OCI-LY7 (cell line): ENCODE results near the gene STMP1. TPM values are rescaled to one million over a fixed set of nuclear protein-coding genes. Genes with fewer than 3 reads are reported as not detected.

Source experiments
- BruUV-seq: library from RNA; stranded (reverse); fragments of 400-500 nt; replicated peaks from 2 replicates; lab custom pipeline; 2021; lab: Mats Ljungman, UMichigan
- CTCF ChIA-PET: fragments of 300-600 bp; sonication (Branson Sonifier 250); formaldehyde crosslinking; loops from one replicate; lab custom pipeline; 2022; ENCODE audit warnings: antibody characterized with exemption; ENCODE audit not compliant: unreplicated experiment; lab: Charles Lee
- POLR2A ChIA-PET: fragments of 300-600 bp; sonication (Branson Sonifier 250); formaldehyde crosslinking; loops from one replicate; lab custom pipeline; 2022; ENCODE audit warnings: antibody characterized with exemption; lab: Charles Lee
- DNase-seq: peaks from one replicate; pipeline ENCODE4 v3.0.0-alpha.2; 2015; ENCODE audit warnings: low spot score
- H2AFZ ChIP-seq: fragments of 200-600 bp; sonication (generic), shearing (Covaris generic); 2 replicates; pipeline ENCODE4 v1.6.1; 2014; ENCODE audit warnings: mild to moderate bottlenecking, antibody characterized with exemption, low read length, moderate library complexity
- H3K27ac ChIP-seq: fragments of 200-600 bp; sonication (generic); 2 replicates; pipeline ENCODE4 v1.5.1; 2014; ENCODE audit warnings: mixed run types, low read depth, mild to moderate bottlenecking, moderate library complexity, low read length, inconsistent platforms; ENCODE audit not compliant: poor library complexity, severe bottlenecking
- H3K36me3 ChIP-seq: fragments of 200-600 bp; sonication (generic); 2 replicates; pipeline ENCODE4 v1.6.1; 2014; ENCODE audit warnings: mild to moderate bottlenecking, antibody characterized with exemption, low read length, moderate library complexity, mixed read lengths; ENCODE audit not compliant: insufficient read depth
- H3K4me1 ChIP-seq: fragments of 200-600 bp; sonication (generic); 2 replicates; pipeline ENCODE4 v1.5.1; 2014; ENCODE audit warnings: mild to moderate bottlenecking, low read length; ENCODE audit not compliant: insufficient read depth, poor library complexity, severe bottlenecking
- H3K4me2 ChIP-seq: fragments of 200-600 bp; sonication (generic); 2 replicates; pipeline ENCODE4 v1.6.1; 2014; ENCODE audit warnings: mild to moderate bottlenecking, low read length
- H3K4me3 ChIP-seq: fragments of 200-600 bp; sonication (generic); 2 replicates; pipeline ENCODE4 v1.5.1; 2014; ENCODE audit warnings: mild to moderate bottlenecking, low read depth, low read length; ENCODE audit not compliant: poor library complexity, severe bottlenecking
- H3K79me2 ChIP-seq: fragments of 200-600 bp; sonication (generic); 2 replicates; pipeline ENCODE4 v1.6.1; 2016; ENCODE audit warnings: low read depth, mild to moderate bottlenecking, low read length, moderate library complexity, mixed read lengths; ENCODE audit not compliant: insufficient read depth
- H3K9me2 ChIP-seq: fragments of 200-600 bp; sonication (generic); 2 replicates; pipeline ENCODE4 v1.6.1; 2016; ENCODE audit warnings: mild to moderate bottlenecking, low read length, mixed read lengths; ENCODE audit not compliant: insufficient read depth
- H3K9me3 ChIP-seq: fragments of 200-600 bp; sonication (generic); 2 replicates; pipeline ENCODE4 v1.6.1; 2014; ENCODE audit warnings: mild to moderate bottlenecking, mixed run types, low read length, mixed read lengths
- H4K20me1 ChIP-seq: fragments of 200-600 bp; sonication (generic); 2 replicates; pipeline ENCODE4 v1.6.1; 2014; ENCODE audit warnings: mild to moderate bottlenecking, antibody characterized with exemption, low read length, moderate library complexity, mixed read lengths; ENCODE audit not compliant: insufficient read depth
- CTCF ChIP-seq: fragments of 200-600 bp; sonication (generic); conservative IDR thresholded peaks from 2 replicates; pipeline ENCODE4 v1.5.1; 2014; ENCODE audit warnings: mild to moderate bottlenecking, antibody characterized with exemption, low read length, moderate library complexity, mixed read lengths
- EZH2phosphoT487 ChIP-seq: fragments of 200-600 bp; sonication (generic); IDR thresholded peaks from 2 replicates; pipeline ENCODE4 v1.6.1; 2018; ENCODE audit warnings: low read depth, borderline replicate concordance, mild to moderate bottlenecking, mixed run types, antibody characterized with exemption, low read length, moderate library complexity, mixed read lengths
- intact Hi-C: fragments of 100-400 bp; cut with micrococcal nuclease; formaldehyde crosslinking; loops from one replicate; pipeline ENCODE4 v1.10.0; 2022; ENCODE audit not compliant: unreplicated experiment
- small RNA-seq: library from RNA; depleted of rRNA; stranded (forward); fragments of <200 nt; gene quantifications from one replicate; pipeline ENCODE3, GENCODE V24; 2014
- total RNA-seq, 2 experiments: library from RNA; depleted of rRNA in 1 of 2; stranded (reverse); fragments of >200 nt in 1 of 2; shearing (Covaris generic) in 1 of 2; gene quantifications; 2 replicates each; pipeline ENCODE4 v1.2.3, GENCODE V29; 2014 to 2022

Gene STMP1
- total RNA-seq, 2 experiments from 2014 or later: 7.4 to 24.4 TPM

- TF ChIP-seq EZH2phosphoT487: no peak
- no peak for TF ChIP-seq CTCF
- no TSS peak for BruUV-seq
- CTCF ChIA-PET: no interaction called here
- no peak overlapping the region for H3K27ac ChIP-seq
- no peaks in the 10 kb centered on the region for H3K79me2 ChIP-seq
- DNase-seq: no peak
- H3K9me3 ChIP-seq: no peaks in the 10 kb centered on the region
- H3K4me1 ChIP-seq: no peaks in the 10 kb centered on the region
- no peak overlapping the region for H3K4me3 ChIP-seq
- intact Hi-C loops: no loop called here
- no peaks in the 10 kb centered on the region for H3K9me2 ChIP-seq
- no peak overlapping the region for H2AFZ ChIP-seq
- H3K4me2 ChIP-seq: no peak overlapping the region
- no peaks in the 10 kb centered on the region for H3K36me3 ChIP-seq
- POLR2A ChIA-PET: no interaction called here
- H4K20me1 ChIP-seq: no peaks in the 10 kb centered on the region
Measured at GRCh38 chr7:135723411-135723810, 61.1 kb downstream of the STMP1 start.

Small RNAs within 50 kb of the gene (small RNA-seq; reads per million reads assigned to genes)
- gene RNU6-1154P: not detected

Other genes starting within 250 kb of the STMP1 start
- gene CNOT4, start 152.4 kb upstream of the STMP1 start, total RNA-seq (2014; rRNA removed; shearing (Covaris generic)): 18.7 and 21.8 TPM in 2 replicates
- gene CNOT4, start 152.4 kb upstream of the STMP1 start, total RNA-seq (2022): 21.9 and 23.7 TPM in 2 replicates
- gene NUP205, start 104.6 kb upstream of the STMP1 start, total RNA-seq (2014; rRNA removed; shearing (Covaris generic)): 98.1 and 115 TPM in 2 replicates
- 132 and 138 TPM in 2 replicates for gene NUP205, start 104.6 kb upstream of the STMP1 start, total RNA-seq (2022)
- gene SLC13A4, start 65.7 kb downstream of the STMP1 start, total RNA-seq (2014; rRNA removed; shearing (Covaris generic)): not detected in 2 replicates
- gene SLC13A4, start 65.7 kb downstream of the STMP1 start, total RNA-seq (2022): not detected in 2 replicates
- gene FAM180A, start 86.3 kb downstream of the STMP1 start, total RNA-seq (2014; rRNA removed; shearing (Covaris generic)): not detected in 2 replicates
- gene FAM180A, start 86.3 kb downstream of the STMP1 start, total RNA-seq (2022): not detected in 2 replicates